Adipocyte (in vitro differentiated cells): Measurements from ENCODE around the gene PLXDC2.

Experiments used
- DNase-seq: peaks from one replicate; pipeline ENCODE4 v3.0.0-alpha.2; 2015; ENCODE audit warnings: low read depth
- H3K27me3 ChIP-seq: replicated peaks from 2 replicates; pipeline ENCODE4 v1.7.0; 2013; ENCODE audit warnings: mild to moderate bottlenecking, low read length, moderate library complexity; ENCODE audit not compliant: control insufficient read depth, insufficient read depth
- H3K36me3 ChIP-seq: 2 replicates; pipeline ENCODE4 v1.7.0; 2013; ENCODE audit warnings: low read length, mild to moderate bottlenecking, moderate library complexity; ENCODE audit not compliant: control insufficient read depth, insufficient read depth, severe bottlenecking
- H3K4me1 ChIP-seq: 2 replicates; pipeline ENCODE4 v1.7.0; 2013; ENCODE audit warnings: mild to moderate bottlenecking, low read length, moderate library complexity; ENCODE audit not compliant: control insufficient read depth, insufficient read depth
- H3K4me3 ChIP-seq: 2 replicates; pipeline ENCODE4 v1.7.0; 2013; ENCODE audit warnings: mild to moderate bottlenecking, low read length, moderate library complexity
- H3K9ac ChIP-seq: 2 replicates; pipeline ENCODE4 v1.7.0; 2013; ENCODE audit warnings: mild to moderate bottlenecking, low read length, moderate library complexity
- H3K9me3 ChIP-seq: 2 replicates; pipeline ENCODE4 v1.7.0; 2013; ENCODE audit warnings: mild to moderate bottlenecking, low read length, moderate library complexity; ENCODE audit not compliant: control insufficient read depth

The PLXDC2 gene

DNA sequence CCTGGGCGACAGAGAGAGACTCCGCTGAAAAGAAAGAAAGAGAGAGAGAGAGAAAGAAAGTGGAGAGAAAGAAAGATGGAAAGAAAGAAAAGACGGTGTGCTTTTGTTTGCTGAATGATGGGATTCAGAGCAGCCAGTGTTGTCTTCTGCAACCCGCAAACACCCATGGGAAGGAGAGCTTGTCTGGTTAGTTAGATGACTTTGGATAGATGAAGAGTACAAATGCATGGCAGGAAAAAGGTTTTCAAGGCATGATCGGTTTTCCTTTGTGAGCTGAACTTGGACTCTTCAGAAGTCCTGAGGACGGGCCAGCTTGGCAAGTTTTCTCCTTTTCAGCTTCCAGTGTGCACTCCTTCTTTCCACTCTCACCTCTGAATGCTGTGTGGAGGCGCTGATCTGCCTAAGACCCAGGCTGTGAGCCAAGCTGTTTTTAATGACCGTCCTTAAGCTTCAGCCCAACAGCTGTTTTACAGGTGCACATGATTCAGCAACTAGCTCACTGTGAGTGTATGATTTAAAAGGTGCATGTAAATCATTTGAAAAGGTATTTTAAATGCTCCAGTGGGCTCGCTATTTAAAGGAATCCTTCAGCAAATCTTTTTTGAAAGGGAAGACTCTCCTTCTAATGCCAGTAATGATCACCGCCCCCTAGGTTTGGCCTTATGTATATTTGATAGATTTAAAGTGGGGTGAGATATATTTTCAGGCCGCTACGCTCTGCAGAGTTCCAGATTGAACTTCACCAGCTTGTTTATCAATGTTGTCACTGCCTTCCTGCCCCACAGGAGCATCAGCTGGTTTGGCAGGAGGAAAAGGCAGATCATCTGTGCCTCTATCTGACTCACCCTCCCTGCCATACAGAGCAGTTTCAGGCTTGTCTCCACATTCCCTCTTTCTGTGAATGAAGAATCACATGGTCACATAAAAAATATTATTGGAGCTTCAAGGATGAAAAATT is 115.0 kb downstream of the PLXDC2 start:
- no peak for DNase-seq
- Histone ChIP-seq H3K4me1 (peaks cover 21% of the 10 kb centered on the region), H3K4me3 (no peak overlapping the region), H3K9ac (no peak overlapping the region), H3K9me3 (no peaks in the 10 kb centered on the region), H3K27me3 (no peaks in the 10 kb centered on the region), H3K36me3 (no peaks in the 10 kb centered on the region)

DNA sequence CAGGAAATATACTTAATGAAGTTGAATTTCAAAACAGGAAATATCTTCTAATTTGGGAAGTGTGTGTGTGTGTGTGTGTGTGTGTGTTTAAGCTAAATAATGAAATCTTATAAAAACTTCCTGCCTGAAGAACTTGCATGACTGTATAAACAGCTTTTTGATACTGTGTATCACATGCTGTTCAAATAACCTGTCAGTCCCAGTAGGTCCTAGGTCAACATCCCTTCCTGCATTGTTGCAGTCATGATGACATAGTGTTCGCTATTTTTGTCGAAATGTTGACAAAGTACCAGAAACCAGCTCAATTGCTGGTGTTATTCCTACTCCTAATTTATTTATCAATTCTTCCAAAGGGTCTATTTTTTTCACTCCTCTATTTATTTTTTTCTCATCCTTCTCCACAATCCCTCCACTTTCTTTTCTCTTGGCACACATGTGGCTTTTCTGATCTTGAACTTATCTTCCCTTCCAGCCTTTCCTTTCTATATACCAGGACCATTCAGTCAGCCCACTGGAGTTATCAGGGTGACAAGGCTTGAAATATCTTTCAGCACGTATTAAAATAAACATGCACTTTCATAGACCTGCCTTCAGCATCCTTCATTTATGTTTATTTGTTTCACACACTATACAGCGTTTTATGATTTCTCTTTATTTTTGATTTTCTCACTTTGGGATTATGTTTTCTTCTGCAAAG is 115.8 kb downstream of the PLXDC2 start:
- no peaks in the 10 kb centered on the region for H3K9me3 ChIP-seq
- H3K4me3 ChIP-seq = no peak overlapping the region
- no peaks in the 10 kb centered on the region for H3K36me3 ChIP-seq
- peaks cover 3% of the 10 kb centered on the region for H3K27me3 ChIP-seq
- H3K4me1 ChIP-seq = peaks cover 21% of the 10 kb centered on the region
- no peak for DNase-seq
- no peak overlapping the region for H3K9ac ChIP-seq

DNA sequence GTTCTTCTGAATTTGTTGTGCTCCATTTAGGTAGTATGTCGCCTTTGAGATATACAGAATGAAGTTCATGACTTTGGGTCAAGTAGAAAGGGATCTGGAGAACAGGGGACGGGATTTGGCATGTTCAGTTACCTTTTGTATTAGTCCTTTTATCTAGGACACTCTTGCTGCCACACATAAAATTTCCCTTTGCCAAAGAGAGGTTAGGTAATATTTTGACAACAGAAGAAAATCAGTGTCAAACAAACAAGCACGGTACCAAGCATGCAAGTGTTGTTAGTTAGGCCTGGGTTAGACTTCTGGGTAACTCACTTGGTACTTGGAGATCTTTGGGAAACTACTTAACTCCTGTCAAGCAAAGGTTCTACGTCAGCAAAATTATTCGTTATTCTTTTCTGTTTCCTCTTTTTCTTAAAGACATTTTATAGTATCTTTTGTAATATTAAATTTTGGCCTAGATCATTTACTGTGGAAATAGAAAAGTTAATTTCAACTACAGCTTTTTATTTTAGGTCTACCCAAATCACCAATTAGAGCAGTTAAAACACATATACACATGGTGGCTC is 116.7 kb downstream of the PLXDC2 start:
- H3K4me1 ChIP-seq = peaks cover 21% of the 10 kb centered on the region
- H3K4me3 ChIP-seq = no peak overlapping the region
- no peaks in the 10 kb centered on the region for H3K9me3 ChIP-seq
- no peak overlapping the region for H3K9ac ChIP-seq
- no peaks in the 10 kb centered on the region for H3K36me3 ChIP-seq
- peaks cover 3% of the 10 kb centered on the region for H3K27me3 ChIP-seq
- no peak for DNase-seq

DNA sequence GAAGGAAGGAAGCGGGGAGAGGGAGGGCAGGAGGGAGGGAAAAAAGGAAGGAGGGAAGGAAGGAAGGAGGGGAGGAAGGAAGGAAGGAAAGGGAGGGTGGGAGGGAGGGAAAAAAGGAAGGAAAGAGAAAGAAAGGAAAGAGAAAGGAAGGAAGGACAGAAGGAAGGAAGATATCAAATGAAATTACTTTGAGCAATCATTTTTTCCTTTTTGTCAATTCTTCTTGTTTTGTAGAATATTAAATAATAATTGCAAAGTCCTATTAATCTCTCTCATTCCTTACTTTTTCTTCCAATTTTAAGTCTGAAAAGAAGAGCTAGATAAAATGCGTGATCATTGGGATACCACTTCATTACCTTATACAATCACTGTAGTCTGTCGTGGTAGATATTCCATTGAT is 117.5 kb downstream of the PLXDC2 start:
- H3K27me3 ChIP-seq = peaks cover 3% of the 10 kb centered on the region
- H3K4me1 ChIP-seq = peaks cover 21% of the 10 kb centered on the region
- H3K4me3 ChIP-seq = no peak overlapping the region
- no peaks in the 10 kb centered on the region for H3K9me3 ChIP-seq
- DNase-seq = no peak
- no peak overlapping the region for H3K9ac ChIP-seq
- H3K36me3 ChIP-seq = no peaks in the 10 kb centered on the region

DNA sequence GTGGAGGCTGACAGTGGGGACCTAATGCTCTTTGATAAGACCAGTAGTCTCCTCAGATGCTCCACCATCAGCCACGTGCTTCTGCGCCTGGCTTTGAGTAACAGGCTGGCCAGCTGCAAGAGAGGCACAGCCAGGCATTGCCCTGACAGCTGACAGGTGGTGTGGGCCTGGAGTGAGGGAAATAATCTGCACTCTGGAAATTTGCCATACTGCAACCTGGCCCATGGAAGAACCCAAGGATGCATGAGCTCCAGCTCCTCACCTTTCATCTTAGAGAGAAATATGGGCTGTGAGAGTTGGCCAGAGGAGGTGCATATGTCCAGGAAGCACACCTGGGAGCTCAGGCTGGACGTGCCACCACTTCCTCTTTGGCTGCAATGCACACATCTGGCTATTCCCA is 118.9 kb downstream of the PLXDC2 start:
- Histone ChIP-seq H3K4me3 (no peak overlapping the region), H3K9ac (no peak overlapping the region), H3K4me1 (peaks cover 10% of the 10 kb centered on the region), H3K27me3 (peaks cover 3% of the 10 kb centered on the region), H3K36me3 (no peaks in the 10 kb centered on the region), H3K9me3 (no peaks in the 10 kb centered on the region)
- no peak for DNase-seq

DNA sequence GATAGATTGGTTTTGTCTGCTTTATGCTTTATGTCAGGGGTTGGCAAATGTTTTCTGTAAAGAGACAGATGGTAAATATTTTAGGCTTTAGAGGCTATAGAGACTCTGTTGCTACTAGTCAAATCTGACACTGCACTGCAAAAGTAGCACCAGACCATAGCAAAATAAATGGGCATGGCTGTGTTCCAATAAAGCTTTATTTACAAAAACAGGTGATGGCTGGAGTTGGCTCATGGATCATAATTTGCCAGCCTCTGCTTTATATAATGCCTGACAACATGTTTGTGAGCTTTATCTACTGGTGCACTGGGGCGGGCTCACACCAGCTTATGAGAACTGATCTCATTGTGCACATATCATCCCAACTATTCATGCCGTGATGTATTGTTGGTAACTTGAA is 120.1 kb downstream of the PLXDC2 start:
- Histone ChIP-seq H3K27me3 (peaks cover 3% of the 10 kb centered on the region), H3K9me3 (no peaks in the 10 kb centered on the region), H3K4me3 (no peak overlapping the region), H3K36me3 (no peaks in the 10 kb centered on the region), H3K9ac (no peak overlapping the region), H3K4me1 (peaks cover 9% of the 10 kb centered on the region)
- DNase-seq = no peak

DNA sequence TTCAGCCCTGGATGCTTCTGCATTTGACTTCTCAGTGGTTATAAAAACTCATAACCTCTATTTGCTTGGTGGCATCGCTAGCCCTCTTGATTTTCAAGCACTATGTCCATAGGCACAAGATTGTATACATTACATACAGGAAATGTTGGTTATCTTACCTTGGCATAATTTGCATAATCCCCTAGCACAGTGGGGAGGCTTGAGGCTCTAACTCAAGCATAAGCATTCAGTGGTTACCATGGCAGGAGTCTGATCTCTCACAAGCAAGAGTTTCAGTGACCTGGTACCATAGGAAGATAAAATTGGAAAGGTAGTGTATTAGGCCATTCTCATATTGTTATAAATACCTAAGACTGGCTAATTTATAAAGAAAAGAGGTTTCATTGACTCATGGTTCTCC is 121.8 kb downstream of the PLXDC2 start:
- no peaks in the 10 kb centered on the region for H3K4me1 ChIP-seq
- peaks cover 3% of the 10 kb centered on the region for H3K27me3 ChIP-seq
- H3K4me3 ChIP-seq = no peak overlapping the region
- H3K9me3 ChIP-seq = no peaks in the 10 kb centered on the region
- DNase-seq = no peak
- no peaks in the 10 kb centered on the region for H3K36me3 ChIP-seq
- H3K9ac ChIP-seq = no peak overlapping the region

DNA sequence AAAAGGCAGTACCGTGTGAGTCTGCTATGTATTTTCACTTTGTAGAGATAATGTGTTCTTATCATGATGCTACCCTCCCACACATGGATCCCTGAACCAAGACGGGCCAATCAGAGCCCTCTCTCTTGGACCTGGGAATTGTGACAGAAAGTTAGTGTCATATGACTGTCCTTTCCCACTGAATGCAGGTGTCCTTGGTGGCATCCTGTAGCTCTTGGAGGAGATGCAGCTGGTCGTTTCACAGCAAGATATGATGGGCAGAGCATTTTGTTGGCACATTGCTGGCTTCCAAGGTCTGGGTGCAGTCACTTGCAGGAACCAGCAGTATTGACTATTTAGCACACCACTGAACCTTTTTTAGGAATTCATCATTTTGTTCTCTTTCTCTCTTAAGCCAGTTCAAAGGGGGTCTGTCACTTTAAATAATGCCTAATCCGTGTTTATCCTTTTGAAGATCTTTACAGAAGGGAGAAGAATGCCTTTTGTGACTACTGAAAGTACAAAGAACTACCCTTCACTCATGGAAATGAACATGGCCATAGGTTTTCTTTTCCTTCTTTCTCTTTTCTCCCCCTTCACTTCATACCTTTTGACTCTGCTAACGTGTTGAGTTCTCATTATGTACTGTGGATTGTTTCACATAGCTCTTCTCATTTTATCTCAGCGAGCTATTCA is 125.1 kb downstream of the PLXDC2 start:
- Histone ChIP-seq H3K27me3 (peaks cover 3% of the 10 kb centered on the region), H3K4me3 (no peak overlapping the region), H3K4me1 (peaks cover 8% of the 10 kb centered on the region), H3K9me3 (no peaks in the 10 kb centered on the region), H3K9ac (no peak overlapping the region), H3K36me3 (no peaks in the 10 kb centered on the region)
- DNase-seq = no peak

DNA sequence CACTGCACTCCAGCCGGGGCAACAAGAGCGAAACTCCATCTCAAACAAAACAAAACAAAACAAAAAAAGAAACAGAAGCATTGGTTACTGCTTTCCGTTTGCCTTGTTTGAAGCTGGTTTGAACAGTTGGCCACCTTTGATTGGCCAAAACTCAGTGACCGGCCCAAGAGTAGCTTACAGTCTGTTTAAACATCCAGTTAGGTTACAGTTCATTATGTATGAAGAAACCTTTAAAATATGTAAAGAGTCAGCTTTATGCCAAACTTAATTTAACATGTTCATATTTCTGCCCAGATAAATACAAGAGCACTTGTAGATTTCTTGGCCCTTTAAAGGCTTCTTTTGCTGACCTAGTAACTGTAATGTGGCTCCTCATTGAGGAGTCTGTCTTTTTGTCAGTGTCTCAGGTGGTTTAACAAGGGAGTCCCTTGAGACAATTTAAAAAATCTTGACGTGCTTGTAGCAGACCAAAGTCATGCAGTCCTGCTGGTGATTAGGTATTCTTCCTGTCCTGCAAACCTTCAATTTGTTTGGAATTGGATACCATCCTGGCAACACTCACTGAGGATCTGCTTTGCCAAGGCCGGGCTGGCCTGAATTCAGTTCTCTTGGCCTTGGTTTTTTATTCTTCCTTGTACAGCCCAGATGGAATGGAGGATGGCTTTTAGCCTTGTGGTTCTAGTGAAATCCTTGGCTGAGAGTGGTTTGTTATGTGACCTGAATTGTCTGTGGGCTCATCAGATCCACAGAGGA is 128.9 kb downstream of the PLXDC2 start:
- Histone ChIP-seq H3K9me3 (no peaks in the 10 kb centered on the region), H3K27me3 (no peaks in the 10 kb centered on the region), H3K4me3 (no peak overlapping the region), H3K36me3 (no peaks in the 10 kb centered on the region), H3K4me1 (peaks cover 8% of the 10 kb centered on the region), H3K9ac (no peak overlapping the region)
- DNase-seq = no peak

DNA sequence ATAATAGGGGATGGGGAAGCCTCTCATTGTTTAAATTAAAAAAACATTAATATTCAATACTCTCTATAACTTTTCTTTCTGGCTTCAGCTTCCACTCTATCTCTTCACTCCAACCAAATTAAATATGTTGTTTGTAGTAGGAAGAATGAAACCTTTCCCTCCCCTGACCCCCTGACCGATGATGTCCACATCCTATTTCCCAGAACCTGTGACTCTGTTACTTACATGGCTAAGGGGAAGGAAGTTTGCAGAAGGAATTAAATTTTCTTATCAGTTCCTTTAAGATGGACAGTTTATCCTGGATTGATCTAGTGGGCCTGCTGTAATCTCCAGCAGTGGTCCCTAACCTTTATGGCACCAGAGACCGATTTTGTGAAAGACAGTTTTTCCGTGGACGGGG is 130.0 kb downstream of the PLXDC2 start:
- no peak overlapping the region for H3K4me3 ChIP-seq
- H3K4me1 ChIP-seq = peaks cover 8% of the 10 kb centered on the region
- H3K36me3 ChIP-seq = no peaks in the 10 kb centered on the region
- H3K9me3 ChIP-seq = no peaks in the 10 kb centered on the region
- H3K27me3 ChIP-seq = no peaks in the 10 kb centered on the region
- no peak for DNase-seq
- no peak overlapping the region for H3K9ac ChIP-seq
